OCI-LY7 (cell line): ENCODE data around the gene KLK2. TPM values are rescaled to one million over a fixed set of nuclear protein-coding genes. Genes with fewer than 3 reads are reported as not detected.

Source experiments
- BruUV-seq: library from RNA; stranded (reverse); fragments of 400-500 nt; replicated peaks from 2 replicates; lab custom pipeline; 2021; lab: Mats Ljungman, UMichigan
- CTCF ChIA-PET: fragments of 300-600 bp; sonication (Branson Sonifier 250); formaldehyde crosslinking; loops from one replicate; lab custom pipeline; 2022; ENCODE audit warnings: antibody characterized with exemption; ENCODE audit not compliant: unreplicated experiment; lab: Charles Lee
- POLR2A ChIA-PET: fragments of 300-600 bp; sonication (Branson Sonifier 250); formaldehyde crosslinking; loops from one replicate; lab custom pipeline; 2022; ENCODE audit warnings: antibody characterized with exemption; lab: Charles Lee
- DNase-seq: peaks from one replicate; pipeline ENCODE4 v3.0.0-alpha.2; 2015; ENCODE audit warnings: low spot score
- H2AFZ ChIP-seq: fragments of 200-600 bp; sonication (generic), shearing (Covaris generic); 2 replicates; pipeline ENCODE4 v1.6.1; 2014; ENCODE audit warnings: mild to moderate bottlenecking, antibody characterized with exemption, low read length, moderate library complexity
- H3K27ac ChIP-seq: fragments of 200-600 bp; sonication (generic); 2 replicates; pipeline ENCODE4 v1.5.1; 2014; ENCODE audit warnings: mixed run types, low read depth, mild to moderate bottlenecking, moderate library complexity, low read length, inconsistent platforms; ENCODE audit not compliant: poor library complexity, severe bottlenecking
- H3K36me3 ChIP-seq: fragments of 200-600 bp; sonication (generic); 2 replicates; pipeline ENCODE4 v1.6.1; 2014; ENCODE audit warnings: mild to moderate bottlenecking, antibody characterized with exemption, low read length, moderate library complexity, mixed read lengths; ENCODE audit not compliant: insufficient read depth
- H3K4me1 ChIP-seq: fragments of 200-600 bp; sonication (generic); 2 replicates; pipeline ENCODE4 v1.5.1; 2014; ENCODE audit warnings: mild to moderate bottlenecking, low read length; ENCODE audit not compliant: insufficient read depth, poor library complexity, severe bottlenecking
- H3K4me2 ChIP-seq: fragments of 200-600 bp; sonication (generic); 2 replicates; pipeline ENCODE4 v1.6.1; 2014; ENCODE audit warnings: mild to moderate bottlenecking, low read length
- H3K4me3 ChIP-seq: fragments of 200-600 bp; sonication (generic); 2 replicates; pipeline ENCODE4 v1.5.1; 2014; ENCODE audit warnings: mild to moderate bottlenecking, low read depth, low read length; ENCODE audit not compliant: poor library complexity, severe bottlenecking
- H3K79me2 ChIP-seq: fragments of 200-600 bp; sonication (generic); 2 replicates; pipeline ENCODE4 v1.6.1; 2016; ENCODE audit warnings: low read depth, mild to moderate bottlenecking, low read length, moderate library complexity, mixed read lengths; ENCODE audit not compliant: insufficient read depth
- H3K9me2 ChIP-seq: fragments of 200-600 bp; sonication (generic); 2 replicates; pipeline ENCODE4 v1.6.1; 2016; ENCODE audit warnings: mild to moderate bottlenecking, low read length, mixed read lengths; ENCODE audit not compliant: insufficient read depth
- H3K9me3 ChIP-seq: fragments of 200-600 bp; sonication (generic); 2 replicates; pipeline ENCODE4 v1.6.1; 2014; ENCODE audit warnings: mild to moderate bottlenecking, mixed run types, low read length, mixed read lengths
- H4K20me1 ChIP-seq: fragments of 200-600 bp; sonication (generic); 2 replicates; pipeline ENCODE4 v1.6.1; 2014; ENCODE audit warnings: mild to moderate bottlenecking, antibody characterized with exemption, low read length, moderate library complexity, mixed read lengths; ENCODE audit not compliant: insufficient read depth
- CTCF ChIP-seq: fragments of 200-600 bp; sonication (generic); conservative IDR thresholded peaks from 2 replicates; pipeline ENCODE4 v1.5.1; 2014; ENCODE audit warnings: mild to moderate bottlenecking, antibody characterized with exemption, low read length, moderate library complexity, mixed read lengths
- EZH2phosphoT487 ChIP-seq: fragments of 200-600 bp; sonication (generic); IDR thresholded peaks from 2 replicates; pipeline ENCODE4 v1.6.1; 2018; ENCODE audit warnings: low read depth, borderline replicate concordance, mild to moderate bottlenecking, mixed run types, antibody characterized with exemption, low read length, moderate library complexity, mixed read lengths
- intact Hi-C: fragments of 100-400 bp; cut with micrococcal nuclease; formaldehyde crosslinking; loops from one replicate; pipeline ENCODE4 v1.10.0; 2022; ENCODE audit not compliant: unreplicated experiment
- total RNA-seq, 2 experiments: library from RNA; depleted of rRNA in 1 of 2; stranded (reverse); fragments of >200 nt in 1 of 2; shearing (Covaris generic) in 1 of 2; gene quantifications; 2 replicates each; pipeline ENCODE4 v1.2.3, GENCODE V29; 2014 to 2022

The KLK2 gene
- total RNA-seq, 2 experiments from 2014 or later: not detected

GRCh38 chr19:50858886-50859285 is 14.4 kb upstream of the KLK2 start:
- Histone ChIP-seq H3K79me2 (no peaks in the 10 kb centered on the region), H3K9me2 (no peaks in the 10 kb centered on the region), H3K4me1 (no peaks in the 10 kb centered on the region), H3K27ac (no peak overlapping the region), H3K36me3 (no peaks in the 10 kb centered on the region), H3K4me2 (no peak overlapping the region), H3K9me3 (no peaks in the 10 kb centered on the region), H3K4me3 (no peak overlapping the region), H4K20me1 (no peaks in the 10 kb centered on the region), H2AFZ (no peak overlapping the region)
- intact Hi-C loops: no loop called here
- TF ChIP-seq CTCF (no peak), EZH2phosphoT487 (no peak)
- DNase-seq: no peak
- ChIA-PET POLR2A (no interaction called here), CTCF (no interaction called here)
- no TSS peak for BruUV-seq

GRCh38 chr19:50859849-50860248 is 13.4 kb upstream of the KLK2 start:
- TF ChIP-seq CTCF: no peak
- TF ChIP-seq EZH2phosphoT487: no peak
- ChIA-PET POLR2A (no interaction called here), CTCF (no interaction called here)
- Histone ChIP-seq H3K4me3 (no peak overlapping the region), H3K4me2 (no peak overlapping the region), H3K4me1 (no peaks in the 10 kb centered on the region), H3K36me3 (no peaks in the 10 kb centered on the region), H3K9me3 (no peaks in the 10 kb centered on the region), H3K27ac (no peak overlapping the region), H4K20me1 (no peaks in the 10 kb centered on the region), H3K9me2 (no peaks in the 10 kb centered on the region), H3K79me2 (no peaks in the 10 kb centered on the region), H2AFZ (no peak overlapping the region)
- BruUV-seq: no TSS peak
- intact Hi-C loops: no loop called here
- DNase-seq: no peak

GRCh38 chr19:50861010-50861409 is 12.2 kb upstream of the KLK2 start:
- H3K4me2 ChIP-seq: no peak overlapping the region
- ChIA-PET CTCF (no interaction called here), POLR2A (no interaction called here)
- no peaks in the 10 kb centered on the region for H4K20me1 ChIP-seq
- no peak overlapping the region for H3K27ac ChIP-seq
- no peaks in the 10 kb centered on the region for H3K36me3 ChIP-seq
- no peak overlapping the region for H2AFZ ChIP-seq
- H3K79me2 ChIP-seq: no peaks in the 10 kb centered on the region
- no peaks in the 10 kb centered on the region for H3K4me1 ChIP-seq
- no TSS peak for BruUV-seq
- H3K9me3 ChIP-seq: no peaks in the 10 kb centered on the region
- TF ChIP-seq EZH2phosphoT487 (no peak), CTCF (no peak)
- no peaks in the 10 kb centered on the region for H3K9me2 ChIP-seq
- intact Hi-C loops: no loop called here
- no peak for DNase-seq
- no peak overlapping the region for H3K4me3 ChIP-seq
